NCI-H1105 treated with DMSO at 0.1 percent for 48 hours (cell line): ENCODE measurements around the gene IL17REL.

Experiments used
- DNase-seq: peaks from one replicate; lab custom pipeline; 2025; lab: John Stamatoyannopoulos, UW

Gene IL17REL

GRCh38 chr22:50046019-50046415 lies 33.5 kb upstream of the IL17REL start:
- no peak for DNase-seq

GRCh38 chr22:50045211-50046018 lies 32.9 kb upstream of the IL17REL start:
- no peak for DNase-seq

GRCh38 chr22:50044485-50045118 lies 32.0 kb upstream of the IL17REL start:
- DNase-seq = no peak

GRCh38 chr22:50041361-50042065 lies 28.9 kb upstream of the IL17REL start:
- no peak for DNase-seq

- no peak for DNase-seq
These were observed 28.2 kb upstream of the IL17REL start for GRCh38 chr22:50040717-50041116.

- no peak for DNase-seq
These were observed 27.3 kb upstream of the IL17REL start for GRCh38 chr22:50039669-50040443.

- DNase-seq = no peak
These were observed 23.6 kb upstream of the IL17REL start for GRCh38 chr22:50035976-50036724.

GRCh38 chr22:50035131-50035881 lies 22.7 kb upstream of the IL17REL start:
- DNase-seq = no peak

GRCh38 chr22:50034126-50035081 lies 21.8 kb upstream of the IL17REL start:
- no peak for DNase-seq

GRCh38 chr22:50032941-50033601 lies 20.5 kb upstream of the IL17REL start:
- no peak for DNase-seq

GRCh38 chr22:50032109-50032871 lies 19.7 kb upstream of the IL17REL start:
- DNase-seq = no peak

GRCh38 chr22:50031189-50032091 lies 18.9 kb upstream of the IL17REL start:
- DNase-seq = no peak

- DNase-seq = peak; percentile 47
These were observed 18.0 kb upstream of the IL17REL start for GRCh38 chr22:50030297-50031188.

GRCh38 chr22:50027639-50028537 lies 15.3 kb upstream of the IL17REL start:
- peak; percentile 25 for DNase-seq

- no peak for DNase-seq
These were observed 13.4 kb upstream of the IL17REL start for GRCh38 chr22:50025993-50026392.
